COLO668 (cell line): Measurements from ENCODE around the gene AQP6.

Experiments used
- DNase-seq: peaks from one replicate; lab custom pipeline; 2025; ENCODE audit not compliant: unreplicated experiment; lab: John Stamatoyannopoulos, UW

AQP6 gene

DNA sequence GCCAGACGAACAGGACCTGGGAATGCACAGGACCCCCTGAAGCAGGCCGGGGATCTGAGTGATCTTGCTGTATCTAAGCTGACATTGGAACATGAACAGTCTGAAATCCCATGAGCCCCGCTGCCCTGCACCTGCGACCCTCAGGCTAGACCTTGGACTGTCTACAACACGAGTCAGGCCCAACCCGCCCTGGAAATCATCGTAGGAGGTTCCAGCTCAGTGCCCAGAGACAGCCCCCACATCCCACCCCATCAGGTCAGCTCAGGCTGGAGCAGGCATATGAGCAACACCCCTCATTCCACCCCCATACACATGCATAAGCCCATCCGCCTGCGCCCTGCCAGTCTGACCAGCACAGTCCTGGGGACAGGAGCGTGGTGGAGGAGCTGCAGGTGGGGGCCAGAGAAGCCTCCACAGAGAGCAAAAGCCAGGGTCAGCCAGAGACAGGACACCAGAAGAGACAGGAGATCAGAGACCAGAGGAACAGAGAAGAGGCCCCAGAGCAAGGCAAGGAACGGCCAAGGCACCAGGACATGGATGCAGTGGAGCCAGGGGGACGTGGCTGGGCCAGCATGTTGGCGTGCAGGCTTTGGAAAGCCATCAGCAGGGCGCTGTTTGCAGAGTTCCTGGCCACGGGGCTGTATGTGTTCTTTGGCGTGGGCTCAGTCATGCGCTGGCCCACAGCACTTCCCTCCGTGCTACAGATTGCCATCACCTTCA lies at the start of gene AQP6:
Gene AQP6, plus strand, starts transcription at position 307 of the 720 bp plus-strand sequence. Its CDS starts 227 bp downstream, at position 534.
- DNase-seq: no peak

DNA sequence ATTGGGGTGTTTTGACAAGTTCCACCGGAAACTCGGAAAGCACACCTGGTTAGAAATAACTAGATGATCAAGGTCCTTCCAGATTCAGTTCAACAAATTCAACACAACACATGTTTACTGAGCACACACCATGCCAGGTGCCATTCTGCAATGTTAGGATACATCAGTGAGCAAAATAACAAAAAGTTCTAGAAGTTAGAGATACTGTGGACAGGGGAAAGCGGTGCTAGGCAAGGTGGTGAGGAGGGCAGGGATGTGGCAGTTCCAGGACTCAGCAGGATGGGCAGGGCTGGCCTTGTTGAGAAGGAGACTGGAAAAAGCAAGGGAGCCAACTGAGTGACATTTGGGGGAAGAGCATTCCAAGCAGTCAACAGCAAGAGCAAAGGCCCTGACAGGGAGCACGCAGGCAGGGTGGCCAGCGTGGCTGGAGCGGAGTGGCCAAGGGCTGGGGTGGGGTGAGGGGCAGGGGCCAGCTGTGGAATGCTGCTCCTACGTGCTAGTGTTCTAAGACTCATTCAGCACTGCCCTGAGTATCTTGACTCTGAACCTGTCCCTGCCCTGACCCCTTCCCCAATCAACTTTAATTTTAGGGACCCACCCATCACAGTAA lies 49.6 kb upstream of the AQP6 start:
- no peak for DNase-seq

DNA sequence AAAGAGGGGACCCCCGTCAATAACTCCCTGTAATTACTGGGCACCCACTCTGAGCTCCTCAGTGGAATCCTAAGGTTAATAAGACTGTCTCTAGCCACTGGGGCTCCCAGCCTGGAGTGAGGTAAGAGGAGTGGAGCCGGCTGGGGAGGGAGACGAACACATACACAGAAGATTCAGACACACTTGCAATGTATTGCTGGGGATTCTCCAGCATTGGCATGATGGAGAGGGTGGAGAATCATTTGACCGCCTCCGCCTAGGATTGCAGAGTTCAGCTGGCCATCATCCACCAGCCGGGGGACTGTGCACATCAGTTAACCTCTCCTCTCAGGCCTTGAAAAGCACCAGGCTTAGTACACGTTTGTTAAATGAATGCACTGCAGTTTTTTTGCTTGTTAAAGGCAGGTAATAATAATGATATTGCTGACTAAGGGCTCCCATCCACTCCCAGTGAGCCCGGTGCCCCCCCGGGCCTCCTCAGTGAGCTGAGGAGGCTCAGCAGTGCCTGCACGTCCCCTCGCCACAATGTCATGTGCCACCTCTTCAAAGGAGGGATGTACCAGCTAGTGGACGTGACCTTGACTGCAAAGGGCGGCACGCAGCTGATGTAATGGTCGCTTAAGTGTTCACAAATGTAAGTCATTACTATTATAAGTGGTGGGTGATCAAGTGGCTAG lies 48.7 kb upstream of the AQP6 start:
- no peak for DNase-seq

DNA sequence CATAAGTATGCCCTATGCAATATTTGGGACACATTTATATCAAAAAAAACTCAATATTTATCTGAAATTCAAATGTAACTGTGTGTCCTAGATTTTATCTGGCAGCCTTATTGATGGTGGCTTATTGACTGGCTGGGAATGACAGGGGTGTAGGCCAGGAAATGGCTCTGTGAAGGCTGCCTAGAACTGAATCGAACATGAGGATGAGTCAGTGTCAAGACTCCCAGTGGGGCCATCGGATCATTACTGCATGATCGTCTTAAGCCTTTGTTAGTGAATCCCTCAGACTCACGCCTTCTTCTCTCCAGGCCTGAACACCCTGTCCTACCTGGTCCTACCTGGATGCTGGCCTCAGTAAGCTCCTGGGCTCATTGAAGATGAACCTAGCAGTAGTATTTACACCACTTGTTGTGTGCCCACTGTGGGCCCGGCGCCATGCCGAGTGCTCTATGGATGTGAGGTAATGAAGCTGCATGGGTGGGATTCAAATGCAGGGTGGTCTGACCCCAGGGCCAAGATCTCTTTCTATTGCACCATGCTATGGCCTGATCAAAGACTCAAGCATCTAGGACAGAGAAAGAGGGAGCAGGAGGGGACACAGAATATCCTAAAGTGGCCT lies 48.0 kb upstream of the AQP6 start:
- no peak for DNase-seq

- no peak for DNase-seq
These were observed 47.1 kb upstream of the AQP6 start for GRCh38 chr12:49925433-49926204.

DNA sequence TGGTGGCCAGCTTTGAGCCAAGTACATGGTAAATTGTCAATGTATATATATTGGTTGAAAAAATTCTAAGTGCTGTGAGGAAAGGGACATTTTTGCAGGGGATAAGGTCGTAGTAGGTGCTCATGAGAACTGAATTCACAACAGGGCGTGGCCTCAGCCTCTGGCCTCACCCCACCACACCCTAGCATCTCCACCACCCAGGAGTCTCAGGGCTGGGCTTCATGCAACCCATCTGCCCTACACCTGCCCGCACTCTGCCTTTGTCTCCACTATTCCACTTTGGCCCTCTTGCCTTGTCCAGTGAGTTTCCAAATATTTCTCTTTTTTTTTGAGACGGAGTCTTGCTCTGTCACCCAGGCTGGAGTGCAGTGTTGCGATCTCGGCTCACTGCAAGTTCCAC lies 44.3 kb upstream of the AQP6 start:
- DNase-seq: no peak

DNA sequence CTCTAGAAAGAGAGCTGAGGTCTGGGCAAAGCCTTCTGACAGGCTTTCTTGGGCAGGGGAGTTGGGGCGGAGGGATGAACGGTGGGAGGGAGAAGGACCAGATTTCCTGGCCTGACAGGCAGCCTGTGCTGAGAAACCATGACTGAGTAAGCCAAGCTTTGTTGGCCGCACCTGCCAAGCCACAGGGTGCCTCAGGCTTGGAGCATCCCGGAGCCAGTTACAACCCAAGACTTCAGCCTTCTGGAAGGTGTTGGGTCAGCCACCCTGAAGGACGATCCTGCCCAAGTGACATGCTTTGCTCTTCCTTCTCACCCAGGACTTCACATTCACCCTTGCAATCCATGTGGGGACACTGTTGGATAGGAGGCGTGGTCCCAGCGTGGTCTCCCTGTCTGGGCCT lies 43.2 kb upstream of the AQP6 start:
- no peak for DNase-seq

DNA sequence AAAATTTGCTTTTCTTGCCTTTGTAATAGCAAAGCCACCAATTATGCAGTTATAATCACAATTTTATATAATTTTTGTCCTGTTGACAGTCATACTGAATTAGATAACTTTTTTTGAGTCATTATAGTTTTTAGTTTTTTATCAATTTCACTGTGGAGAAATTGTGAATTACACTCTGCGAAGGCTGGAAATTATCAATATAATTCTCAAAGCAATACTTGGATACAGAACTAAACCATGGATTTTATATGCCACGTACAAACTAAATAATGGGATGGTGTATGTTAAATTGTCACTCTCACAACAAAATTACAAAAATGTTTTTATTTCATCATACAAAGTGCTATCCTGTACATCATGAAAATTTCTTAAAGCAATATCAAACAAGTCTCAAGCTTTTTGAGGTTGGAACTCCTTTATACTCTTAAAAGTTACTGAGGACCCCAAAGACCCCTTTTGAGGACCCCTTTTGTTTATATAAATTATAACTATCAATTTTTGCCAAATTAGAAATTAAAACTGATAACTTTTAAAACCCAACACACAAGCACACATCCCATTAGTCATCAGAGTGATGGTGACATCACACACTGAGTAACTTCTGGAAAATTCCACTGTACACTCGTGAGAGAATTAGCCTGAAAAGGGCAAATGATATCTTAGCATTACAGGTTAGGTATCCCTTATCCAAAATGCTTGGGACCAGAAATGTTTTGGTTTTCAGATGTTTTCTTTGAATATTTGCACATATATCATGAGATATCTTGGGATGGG lies 42.0 kb upstream of the AQP6 start:
- no peak for DNase-seq

GRCh38 chr12:49932023-49932422 lies 40.7 kb upstream of the AQP6 start:
- DNase-seq: no peak

DNA sequence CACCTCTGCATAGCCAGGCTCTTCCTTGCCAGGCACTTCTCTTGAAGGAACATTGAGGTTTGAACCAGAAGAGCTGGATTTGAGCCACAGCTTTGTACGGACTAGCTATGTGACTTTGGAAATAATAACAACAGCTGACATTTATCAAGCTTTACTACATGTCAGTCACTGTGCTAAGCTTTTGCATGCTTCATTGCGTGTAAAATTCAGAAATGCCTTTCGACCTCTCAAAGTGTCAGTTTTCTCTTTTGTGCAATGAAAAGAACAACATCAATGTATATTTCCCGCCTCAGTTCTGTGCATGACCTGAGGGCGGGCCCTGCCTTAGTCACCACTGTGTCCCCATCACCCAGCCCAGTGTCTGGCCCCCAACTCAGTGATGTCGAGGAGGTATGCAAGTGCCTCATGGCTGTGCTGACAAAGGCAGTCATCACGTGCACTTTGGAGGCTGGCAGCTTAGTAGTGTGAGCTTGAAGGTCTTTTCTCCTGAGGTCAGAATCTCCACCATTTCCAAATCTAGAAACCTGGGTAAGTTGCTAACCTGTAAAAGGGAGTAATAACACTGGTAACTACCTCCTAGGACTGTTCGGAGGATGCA lies 40.1 kb upstream of the AQP6 start:
- DNase-seq: no peak

- DNase-seq: no peak
These were observed 39.0 kb upstream of the AQP6 start for GRCh38 chr12:49933796-49934195.

- no peak for DNase-seq
These were observed 38.2 kb upstream of the AQP6 start for GRCh38 chr12:49934505-49934904.

GRCh38 chr12:49936925-49937324 lies 35.8 kb upstream of the AQP6 start:
- no peak for DNase-seq

- no peak for DNase-seq
These were observed 35.0 kb upstream of the AQP6 start for GRCh38 chr12:49937639-49938300.

GRCh38 chr12:49939307-49939706 lies 33.4 kb upstream of the AQP6 start:
- no peak for DNase-seq

GRCh38 chr12:49939707-49940106 lies 33.0 kb upstream of the AQP6 start:
- no peak for DNase-seq

DNA sequence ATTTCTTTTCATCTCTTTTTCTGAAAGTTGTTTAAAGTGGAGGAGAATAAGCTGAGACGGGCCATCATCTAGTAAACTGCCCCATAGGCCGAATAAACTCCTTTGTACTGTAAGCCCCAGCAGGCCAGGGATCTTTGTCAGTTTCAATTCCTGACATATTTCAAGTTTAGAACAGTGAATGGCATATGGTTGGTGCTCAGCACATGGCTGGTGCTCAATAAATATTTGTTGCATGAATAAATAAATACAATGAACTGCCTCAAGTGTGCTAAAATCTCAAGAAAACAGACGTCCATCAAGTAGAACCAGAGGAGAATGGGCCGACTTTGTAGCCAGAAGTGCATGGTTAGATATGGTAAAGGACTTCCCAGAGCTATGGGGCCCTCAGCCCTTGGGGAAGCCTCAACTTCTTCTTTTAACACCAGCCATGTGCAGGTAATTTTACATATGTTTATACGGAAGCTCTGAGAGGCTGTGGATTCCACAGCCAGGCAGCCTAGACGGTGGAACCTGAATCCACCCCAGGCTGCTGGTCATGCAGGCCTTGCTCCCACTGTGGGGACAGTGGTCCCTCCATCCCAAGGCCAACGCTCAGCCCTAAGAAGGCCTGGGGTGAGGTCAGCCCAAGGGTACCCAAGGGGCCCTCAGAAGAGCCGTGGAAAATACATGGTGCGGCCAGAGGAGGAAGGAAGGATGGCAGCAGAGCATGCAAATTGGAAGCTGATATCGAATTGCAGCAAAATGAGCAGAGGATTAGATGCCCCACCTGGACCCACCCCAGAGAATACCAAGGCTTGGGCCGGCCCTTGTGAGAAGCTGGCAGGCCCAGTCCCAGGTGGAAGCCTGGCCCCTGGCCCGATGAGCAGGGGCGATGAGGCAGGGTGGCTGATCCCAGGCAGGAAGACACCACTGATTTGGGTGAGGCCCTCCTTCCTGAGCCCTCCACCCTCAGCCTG lies 30.9 kb upstream of the AQP6 start:
- no peak for DNase-seq

GRCh38 chr12:49942512-49942893 lies 30.2 kb upstream of the AQP6 start:
- no peak for DNase-seq
